Panc1 (cell line): ENCODE data around the gene TRAPPC14.

ENCODE experiments used
- CTCF ChIP-seq: fragments of 450-650 bp; IDR thresholded peaks from 2 replicates; pipeline ENCODE4 v1.5.1; 2017; ENCODE audit warnings: mild to moderate bottlenecking
- POLR2AphosphoS5 ChIP-seq: IDR thresholded peaks from 2 replicates; pipeline ENCODE4 v1.6.1; 2012; ENCODE audit warnings: mild to moderate bottlenecking, low read depth, low read length, moderate library complexity

GRCh38 chr7:100170101-100170897, 11.8 kb upstream of the TRAPPC14 start:
- TF ChIP-seq CTCF (no peak), POLR2AphosphoS5 (no peak)
